Astrocyte of the cerebellum (primary cell): ENCODE results near the gene GRAMD1C.

Experiments
- DNase-seq: peaks from one replicate; pipeline ENCODE4 v3.0.0-alpha.2; 2011; ENCODE audit warnings: low read depth
- H3K4me3 ChIP-seq: 2 replicates; pipeline ENCODE4 v1.5.1; 2011; ENCODE audit warnings: mild to moderate bottlenecking, low read depth, low read length, moderate library complexity
- in situ Hi-C: cut with HindIII; loops from 2 replicates; pipeline ENCODE4 v1.10.0; 2017; ENCODE audit warnings: low sequenced_read_pairs
- TF ChIP-seq, protein P1 (sequence below): IDR thresholded peaks from 2 replicates; pipeline ENCODE4 v1.5.1; 2012; ENCODE audit warnings: low read length, low read depth, moderate library complexity, mild to moderate bottlenecking; ENCODE audit errors: missing control alignments

Gene GRAMD1C

DNA sequence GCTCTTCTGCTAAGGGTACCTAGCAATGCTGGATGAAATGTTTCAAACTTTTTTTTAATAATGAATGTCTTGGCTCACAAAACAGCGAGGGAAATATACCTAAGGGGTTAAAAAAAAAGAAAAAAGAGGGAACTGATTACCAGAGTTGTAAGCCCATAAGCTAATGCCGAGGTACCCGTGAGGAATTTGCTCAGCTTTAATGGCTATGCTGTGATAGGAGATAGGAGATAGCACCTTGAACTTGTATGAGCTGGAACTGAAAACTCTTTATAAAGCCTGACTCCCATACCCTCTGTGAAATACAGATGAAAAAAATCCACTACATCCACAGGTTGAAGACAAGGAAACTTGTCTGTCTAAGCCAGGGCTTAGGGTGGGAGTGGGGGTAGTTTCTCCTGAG, 13.9 kb downstream of the GRAMD1C start:
- in situ Hi-C loops, result no loop called here
- no peak for DNase-seq
- H3K4me3 ChIP-seq, result no peak overlapping the region
- TF ChIP-seq, protein P1, sequence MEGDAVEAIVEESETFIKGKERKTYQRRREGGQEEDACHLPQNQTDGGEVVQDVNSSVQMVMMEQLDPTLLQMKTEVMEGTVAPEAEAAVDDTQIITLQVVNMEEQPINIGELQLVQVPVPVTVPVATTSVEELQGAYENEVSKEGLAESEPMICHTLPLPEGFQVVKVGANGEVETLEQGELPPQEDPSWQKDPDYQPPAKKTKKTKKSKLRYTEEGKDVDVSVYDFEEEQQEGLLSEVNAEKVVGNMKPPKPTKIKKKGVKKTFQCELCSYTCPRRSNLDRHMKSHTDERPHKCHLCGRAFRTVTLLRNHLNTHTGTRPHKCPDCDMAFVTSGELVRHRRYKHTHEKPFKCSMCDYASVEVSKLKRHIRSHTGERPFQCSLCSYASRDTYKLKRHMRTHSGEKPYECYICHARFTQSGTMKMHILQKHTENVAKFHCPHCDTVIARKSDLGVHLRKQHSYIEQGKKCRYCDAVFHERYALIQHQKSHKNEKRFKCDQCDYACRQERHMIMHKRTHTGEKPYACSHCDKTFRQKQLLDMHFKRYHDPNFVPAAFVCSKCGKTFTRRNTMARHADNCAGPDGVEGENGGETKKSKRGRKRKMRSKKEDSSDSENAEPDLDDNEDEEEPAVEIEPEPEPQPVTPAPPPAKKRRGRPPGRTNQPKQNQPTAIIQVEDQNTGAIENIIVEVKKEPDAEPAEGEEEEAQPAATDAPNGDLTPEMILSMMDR, result no peak

DNA sequence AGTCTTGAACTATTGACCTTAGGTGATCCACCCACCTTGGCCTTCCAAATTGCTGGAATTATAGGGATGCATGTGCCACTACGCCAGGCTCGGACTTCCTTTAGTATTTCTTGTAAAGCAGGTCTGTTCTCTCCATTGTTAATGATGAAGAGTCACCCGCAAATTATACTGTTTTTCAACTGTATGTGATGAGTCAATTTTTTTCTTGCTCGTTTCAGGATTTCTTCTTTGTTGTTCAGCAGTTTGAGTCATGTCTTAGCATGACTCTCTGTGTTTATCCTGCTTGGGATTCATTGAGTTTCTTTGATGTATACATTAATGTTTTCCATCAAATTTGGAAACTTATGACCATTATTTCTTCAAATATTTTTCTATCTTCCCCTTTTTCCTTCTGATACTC, 28.9 kb downstream of the GRAMD1C start:
- in situ Hi-C loops, result no loop called here
- H3K4me3 ChIP-seq, result no peak overlapping the region
- no peak for DNase-seq
- TF ChIP-seq, protein P1, result no peak

DNA sequence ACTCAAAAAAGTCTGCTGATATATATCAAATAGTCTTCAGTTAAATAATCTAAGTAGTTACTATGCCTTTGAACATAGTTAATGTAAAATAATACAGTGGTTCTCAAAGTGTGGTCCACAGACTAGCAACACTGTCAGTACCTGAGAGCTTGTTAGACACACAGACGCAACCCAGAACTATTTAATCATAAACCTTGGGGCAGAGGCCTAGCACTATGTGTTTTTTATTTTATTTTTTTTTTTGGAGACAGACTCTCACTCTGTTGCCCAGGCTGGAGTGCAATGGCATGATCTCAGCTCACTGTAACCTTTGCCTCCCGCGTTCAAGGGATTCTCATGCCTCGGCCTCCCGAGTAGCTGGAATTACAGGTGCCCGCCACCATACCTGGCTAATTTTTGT, 34.7 kb downstream of the GRAMD1C start:
- no peak overlapping the region for H3K4me3 ChIP-seq
- DNase-seq, result no peak
- in situ Hi-C loops, result no loop called here
- TF ChIP-seq, protein P1, result no peak

DNA sequence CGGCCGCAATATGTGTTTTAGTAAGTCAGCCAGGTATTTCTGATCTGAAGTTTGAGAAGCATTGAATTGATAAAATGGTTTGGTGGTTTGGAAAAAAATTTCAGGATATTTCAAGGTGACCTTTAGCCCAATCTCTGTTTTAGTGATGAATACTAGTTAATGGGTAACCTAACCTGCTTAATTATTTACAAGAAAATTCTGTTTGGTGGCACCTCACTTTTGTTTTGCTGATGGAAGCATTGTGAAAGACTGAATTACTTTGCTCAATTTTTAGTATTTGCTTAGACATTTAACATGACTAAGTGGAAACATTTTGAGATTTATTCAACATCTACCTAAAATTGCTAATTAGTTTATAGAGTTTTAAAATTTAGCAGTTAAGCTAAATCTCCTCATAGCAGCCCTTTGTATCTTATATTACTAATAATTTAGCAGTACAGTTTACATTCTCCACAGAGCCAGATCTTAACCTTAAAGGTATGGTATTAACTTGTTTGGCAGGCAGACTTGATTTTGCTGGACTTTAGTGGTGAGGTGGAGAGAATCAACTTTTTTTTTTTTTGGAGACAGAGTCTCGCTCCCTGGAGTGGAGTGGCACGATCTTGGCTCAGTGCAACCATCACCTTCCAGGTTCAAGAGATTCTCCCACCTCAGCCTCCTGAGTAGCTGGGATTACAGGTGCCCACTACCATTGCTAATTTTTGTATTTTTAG, 35.4 kb downstream of the GRAMD1C start:
- DNase-seq, result no peak
- TF ChIP-seq, protein P1, result no peak
- no peak overlapping the region for H3K4me3 ChIP-seq
- in situ Hi-C loops, result no loop called here

DNA sequence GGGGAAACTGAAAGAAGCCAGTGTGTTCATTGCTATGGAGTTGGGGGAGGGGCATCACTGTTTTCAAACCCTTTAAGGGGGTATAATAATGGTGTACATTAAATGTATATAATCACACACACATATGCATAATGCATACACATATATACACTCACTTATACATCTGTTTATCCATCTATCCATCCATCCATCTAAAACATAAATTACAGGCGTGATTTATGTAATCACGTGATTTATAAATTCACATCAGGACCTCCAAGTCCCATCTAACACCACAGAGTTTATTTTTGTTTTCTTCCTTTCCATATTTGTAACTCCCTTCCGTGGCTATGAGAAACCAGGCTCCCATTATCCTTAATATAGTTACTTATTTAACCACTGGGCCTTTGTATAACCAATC, 39.8 kb downstream of the GRAMD1C start:
- in situ Hi-C loops, result no loop called here
- no peak for DNase-seq
- H3K4me3 ChIP-seq, result no peak overlapping the region
- TF ChIP-seq, protein P1, result no peak

DNA sequence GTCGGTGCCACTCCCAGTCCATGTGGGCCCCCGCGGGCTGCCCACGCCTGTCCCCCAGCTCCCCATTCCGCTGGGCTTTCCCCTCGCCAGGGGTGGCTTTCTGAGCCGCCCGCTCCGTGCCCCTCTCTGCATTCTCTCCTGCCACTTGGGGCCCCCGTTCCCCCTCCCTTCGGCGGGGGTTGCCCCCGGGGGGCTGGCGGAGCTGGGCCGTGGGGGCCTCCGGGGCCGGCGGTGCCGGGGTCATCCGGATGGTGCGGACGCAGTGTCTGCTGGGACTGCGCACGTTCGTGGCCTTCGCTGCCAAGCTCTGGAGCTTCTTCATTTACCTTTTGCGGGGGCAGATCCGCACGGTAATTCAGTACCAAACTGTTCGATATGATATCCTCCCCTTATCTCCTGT, 46.5 kb downstream of the GRAMD1C start:
- TF ChIP-seq, protein P1, result no peak

More for the DNA sequence above, 46.5 kb downstream of the GRAMD1C start:
- DNase-seq, result no peak
- in situ Hi-C loops, result no loop called here
- H3K4me3 ChIP-seq, result no peak overlapping the region
